ENCODE results near the gene C4B.
"Not testable (repeated sequence)": the region's sequence is repeated elsewhere in the genome, so short reads cannot be mapped to it uniquely, and the experiment has no call there.

C4B gene

DNA sequence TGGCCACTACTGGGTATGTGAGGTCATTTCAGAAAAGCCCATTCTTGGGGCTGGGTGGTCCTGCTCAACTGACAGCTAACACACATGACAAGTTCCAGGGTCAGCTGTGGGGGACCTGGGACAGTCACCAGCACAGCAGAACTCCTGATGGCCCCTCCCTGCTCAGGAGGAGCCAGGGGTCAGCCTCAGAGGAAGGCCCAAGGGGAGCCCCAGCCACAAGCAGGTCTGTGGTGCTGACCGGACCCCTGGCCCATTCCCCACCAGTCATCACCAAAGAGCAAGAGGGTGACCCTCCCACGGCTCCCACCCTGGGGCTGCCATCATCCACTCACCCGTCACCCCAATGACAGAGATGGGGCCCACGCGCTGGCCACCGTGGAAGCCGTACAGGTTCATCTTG is 41.7 kb downstream of the C4B start:
- DNase-seq: no peak

DNA sequence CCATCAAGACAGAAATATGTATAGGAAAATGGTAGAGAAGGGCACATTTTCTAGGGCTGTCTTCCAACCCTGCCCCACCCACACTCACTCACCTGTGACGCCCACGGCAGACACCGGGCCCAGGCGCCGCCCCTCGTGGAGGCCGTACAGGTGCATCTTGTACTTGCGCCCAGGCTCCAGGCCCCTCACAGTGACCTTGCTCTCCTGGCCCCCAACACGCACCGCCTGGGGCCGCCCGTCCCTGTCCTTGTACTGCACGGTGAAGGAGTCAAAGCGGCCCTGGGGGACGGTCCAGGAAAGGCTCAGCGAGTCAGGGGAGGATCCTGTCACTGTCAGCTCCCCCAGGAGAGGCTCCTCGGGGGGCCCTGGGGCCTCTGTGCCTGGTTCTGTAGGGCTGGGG is 43.4 kb downstream of the C4B start:
- no peak for DNase-seq

DNA sequence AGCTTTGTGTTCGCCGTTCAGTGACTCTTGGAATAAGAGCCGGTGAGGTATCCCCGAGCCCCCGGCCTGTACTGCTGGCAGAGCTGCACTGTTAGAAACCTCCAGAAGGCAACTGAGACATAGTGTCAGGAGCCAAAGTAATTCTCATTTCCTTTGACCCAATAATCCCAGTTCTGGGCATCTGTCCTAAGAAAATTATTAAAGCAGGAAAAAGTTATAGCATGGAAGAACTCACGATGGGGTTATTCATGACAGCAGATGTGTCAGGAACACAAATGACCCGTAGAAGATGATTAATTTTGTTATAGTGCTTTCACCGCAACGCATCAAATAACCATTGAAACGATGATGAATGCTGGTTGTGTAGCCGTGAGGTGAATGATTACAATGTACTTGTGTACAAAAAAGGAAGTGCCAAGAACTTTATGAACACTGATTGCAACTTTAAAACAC is 43.9 kb downstream of the C4B start:
- DNase-seq: no peak

DNA sequence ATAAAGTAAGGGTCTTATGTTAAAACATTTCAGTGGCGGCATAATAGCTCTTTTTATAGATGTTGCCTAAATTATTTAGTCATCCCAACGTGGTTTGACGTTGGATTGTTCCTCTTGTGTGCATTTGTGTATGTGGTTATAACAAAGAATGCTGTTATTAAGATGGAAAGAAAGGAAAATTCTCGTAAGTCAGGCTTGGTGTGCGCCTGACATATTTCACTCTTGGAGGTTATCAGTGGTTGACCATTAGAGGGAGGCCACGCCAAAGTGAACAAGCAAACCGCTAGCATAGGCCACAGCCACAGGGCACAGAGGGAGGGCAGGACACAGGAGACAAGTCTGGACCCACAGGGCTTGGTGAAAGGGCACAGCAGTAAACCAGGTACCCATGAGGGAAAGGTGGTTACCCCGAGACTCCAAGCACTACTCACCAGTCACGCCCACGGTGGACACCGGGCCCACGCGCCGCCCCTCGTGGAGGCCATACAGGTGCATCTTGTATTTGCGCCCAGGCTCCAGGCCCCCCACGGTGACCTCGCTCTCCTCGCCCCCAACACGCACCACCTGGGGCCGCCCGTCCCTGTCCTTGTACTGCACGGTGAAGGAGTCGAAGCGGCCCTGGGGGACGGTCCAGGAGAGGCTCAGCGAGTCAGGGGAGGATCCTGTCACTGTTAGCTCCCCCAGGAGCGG is 46.5 kb downstream of the C4B start:
- no peak for DNase-seq

DNA sequence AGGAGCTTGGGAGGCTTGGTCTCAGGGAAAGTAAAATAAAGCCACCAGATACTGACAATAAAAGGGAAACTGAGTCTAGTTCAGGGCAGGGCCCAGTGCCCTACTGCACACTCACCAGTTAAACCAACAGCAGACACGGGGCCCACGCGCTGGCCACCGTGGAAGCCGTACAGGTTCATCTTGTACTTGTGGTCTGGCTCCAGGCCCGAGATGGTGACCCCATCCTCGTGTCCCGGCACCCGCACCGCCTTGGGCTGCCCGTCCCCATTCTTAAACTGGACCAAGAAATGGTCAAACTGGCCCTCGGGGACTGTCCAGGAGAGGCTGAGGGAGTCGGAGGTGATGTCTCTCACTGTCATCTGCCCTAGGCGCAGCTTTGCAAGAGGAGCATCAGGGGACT is 50.1 kb downstream of the C4B start:
- no peak for DNase-seq

DNA sequence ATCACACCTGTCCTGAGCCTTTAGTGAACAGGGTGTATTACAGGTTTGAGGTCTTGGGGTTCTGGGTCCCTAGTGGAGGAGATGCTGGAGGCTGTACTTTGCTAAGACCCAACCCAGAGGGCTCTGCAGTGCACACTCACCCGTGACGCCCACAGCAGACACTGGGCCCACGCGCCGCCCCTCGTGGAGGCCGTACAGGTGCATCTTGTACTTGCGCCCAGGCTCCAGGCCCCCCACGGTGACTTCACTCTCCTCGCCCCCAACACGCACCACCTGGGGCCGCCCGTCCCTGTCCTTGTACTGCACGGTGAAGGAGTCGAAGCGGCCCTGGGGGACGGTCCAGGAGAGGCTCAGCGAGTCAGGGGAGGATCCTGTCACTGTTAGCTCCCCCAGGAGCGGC is 52.9 kb downstream of the C4B start:
- DNase-seq: not testable (repeated sequence)

DNA sequence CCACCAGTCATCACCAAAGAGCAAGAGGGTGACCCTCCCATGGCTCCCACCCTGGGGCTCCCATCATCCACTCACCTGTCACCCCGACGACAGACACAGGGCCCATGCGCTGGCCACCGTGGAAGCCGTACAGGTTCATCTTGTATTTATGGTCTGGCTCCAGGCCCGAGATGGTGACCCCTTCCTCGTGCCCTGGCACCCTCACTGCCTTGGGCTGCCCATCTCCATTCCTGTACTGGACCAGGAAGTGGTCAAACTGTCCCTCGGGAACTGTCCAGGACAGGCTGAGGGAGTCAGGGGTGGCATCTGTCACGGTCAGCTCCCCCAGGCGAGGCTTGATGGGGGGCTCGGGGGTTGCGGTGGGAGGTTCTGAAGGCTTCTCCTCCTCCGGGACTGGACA is 53.7 kb downstream of the C4B start:
- not testable (repeated sequence) for DNase-seq

DNA sequence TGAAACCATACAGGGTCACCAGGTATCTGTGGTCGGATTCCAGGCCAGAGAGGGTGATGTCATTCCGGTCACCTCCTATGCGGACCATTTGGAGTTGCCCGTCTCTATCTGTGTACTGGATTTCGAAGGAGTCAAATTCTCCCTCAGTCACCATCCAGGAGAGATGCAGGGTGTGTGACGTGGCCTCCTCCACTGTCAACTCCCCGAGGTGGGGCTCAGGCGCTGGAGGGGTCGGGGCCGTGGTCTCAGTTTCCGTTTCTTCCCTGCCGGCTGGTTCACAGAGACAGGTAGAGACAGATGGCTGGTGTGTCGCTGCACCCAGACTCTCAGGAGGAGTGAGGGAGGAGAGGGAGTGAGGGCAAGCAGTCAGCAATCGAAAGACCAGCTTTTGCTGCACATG is 54.3 kb downstream of the C4B start:
- DNase-seq: no peak

DNA sequence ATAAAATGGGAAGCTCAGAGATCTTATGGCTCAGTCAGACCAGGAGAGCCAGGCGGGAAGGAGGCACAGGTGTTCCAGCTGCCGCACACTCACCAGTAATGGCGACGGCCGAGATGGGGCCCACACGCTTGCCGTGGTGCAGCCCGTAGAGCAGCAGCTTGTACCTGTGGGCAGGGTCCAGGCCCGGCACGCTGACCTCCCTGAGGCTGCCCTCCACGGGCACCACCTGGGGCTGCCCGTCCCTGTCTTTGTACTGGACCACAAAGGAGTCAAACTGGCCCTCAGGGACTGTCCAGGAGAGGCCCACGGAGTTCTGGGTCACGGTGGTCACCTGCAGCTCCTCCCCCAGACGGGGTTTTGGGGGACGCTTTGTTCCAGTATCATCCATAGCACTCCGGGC is 54.9 kb downstream of the C4B start:
- no peak for DNase-seq

DNA sequence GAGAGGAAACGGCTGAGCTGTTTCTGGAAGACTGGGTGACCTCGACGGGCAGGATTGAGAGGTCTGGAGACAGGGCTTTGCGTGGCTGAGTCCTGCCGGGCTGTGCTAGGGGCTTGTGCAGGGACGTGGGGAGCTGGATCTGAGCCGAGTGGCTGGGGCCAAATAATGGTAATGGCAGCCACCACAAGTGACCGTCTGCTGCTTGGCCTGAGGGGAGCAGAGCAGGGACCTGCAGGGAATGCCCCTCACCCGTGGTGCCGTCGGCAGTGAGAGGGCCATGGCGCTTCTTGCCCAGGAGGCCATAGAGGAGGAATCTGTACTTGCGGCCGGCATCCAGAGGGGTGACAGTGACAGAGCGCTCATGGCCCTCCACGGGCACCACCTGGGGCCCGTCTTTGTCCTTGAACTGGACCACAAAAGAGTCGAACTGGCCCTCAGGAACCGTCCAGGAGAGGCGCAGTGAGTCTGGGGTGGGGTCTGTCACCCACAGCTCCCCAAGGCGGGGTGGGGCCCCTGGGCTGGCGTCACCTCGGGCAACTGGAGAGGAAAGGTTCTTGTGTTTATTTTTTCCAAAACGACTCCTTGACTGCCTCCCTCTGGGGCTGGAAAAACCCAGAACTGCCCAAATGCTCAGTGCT is 55.4 kb downstream of the C4B start:
- DNase-seq: no peak

DNA sequence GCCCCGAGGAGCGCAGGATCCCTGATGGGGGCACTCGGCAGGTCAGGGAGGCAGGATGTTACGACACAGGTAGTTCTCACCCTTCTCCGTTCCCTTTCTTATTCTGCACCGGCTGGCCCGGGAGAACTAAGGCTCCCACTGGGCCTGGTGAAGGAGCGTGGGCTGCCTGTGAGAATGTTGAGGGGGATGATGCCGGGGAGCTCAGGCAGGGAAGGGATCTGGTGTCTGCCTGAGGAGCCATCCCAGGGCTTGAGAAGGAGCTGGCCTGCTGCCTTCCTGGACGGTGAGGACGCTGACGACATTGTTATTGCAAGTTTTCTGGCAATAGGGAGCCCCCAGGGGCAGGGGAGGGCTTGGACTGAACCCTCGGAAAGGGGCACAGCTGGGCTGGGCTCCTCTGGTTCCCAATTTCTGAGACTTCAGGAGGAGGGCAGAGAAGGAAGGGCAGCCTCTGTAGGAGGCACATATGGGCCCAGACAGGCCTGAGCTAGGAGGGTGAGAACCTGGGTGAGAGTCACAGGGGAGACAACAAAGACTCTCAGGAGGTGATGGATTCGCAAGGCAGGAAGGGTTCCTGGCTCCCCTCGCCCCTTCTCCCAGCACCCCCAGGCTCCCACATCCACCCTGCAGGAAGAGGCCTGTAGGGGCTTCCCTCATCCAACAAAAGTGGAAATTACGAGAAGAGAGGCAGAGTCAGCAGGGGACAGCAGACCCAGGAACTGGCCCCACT is 56.4 kb downstream of the C4B start:
- DNase-seq: no peak

DNA sequence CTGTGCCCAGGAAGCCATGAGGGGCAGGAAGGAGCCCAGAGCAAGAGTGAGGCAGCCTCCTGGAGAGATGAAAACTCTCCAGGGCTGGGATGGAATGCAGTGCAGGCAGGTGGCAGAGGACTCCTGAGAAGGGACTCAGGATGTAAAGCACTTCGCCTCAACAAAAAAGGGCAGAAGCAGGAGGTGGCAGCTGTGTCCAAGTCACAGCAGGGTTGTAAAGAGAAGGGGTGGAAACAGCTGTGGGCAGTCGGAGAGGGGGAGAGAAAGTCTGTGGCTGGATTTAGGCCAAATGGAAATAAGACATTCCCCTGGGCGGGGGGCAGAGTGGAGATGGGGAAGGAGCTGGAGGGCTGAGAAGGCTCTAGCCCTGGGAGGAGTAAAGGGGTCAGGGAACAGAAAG is 58.5 kb downstream of the C4B start:
- no peak for DNase-seq

DNA sequence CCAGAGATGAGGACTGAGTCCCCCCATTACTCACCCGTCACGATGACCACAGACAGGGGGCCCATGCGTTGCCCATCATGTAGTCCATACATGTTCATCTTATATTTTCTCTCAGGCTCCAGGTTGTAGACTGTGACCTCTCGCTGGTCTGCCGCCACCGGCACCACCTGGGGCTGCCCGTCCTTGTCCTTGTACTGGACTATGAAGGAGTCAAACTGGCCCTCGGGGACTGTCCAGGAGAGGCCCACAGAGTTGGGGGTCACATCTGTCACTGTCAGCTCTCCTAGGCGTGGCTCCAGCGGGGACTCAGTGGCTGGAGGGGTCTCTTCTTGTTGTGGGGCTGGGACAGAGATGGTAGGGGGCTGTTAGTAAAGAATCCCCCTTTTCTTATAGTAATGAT is 59.0 kb downstream of the C4B start:
- no peak for DNase-seq

DNA sequence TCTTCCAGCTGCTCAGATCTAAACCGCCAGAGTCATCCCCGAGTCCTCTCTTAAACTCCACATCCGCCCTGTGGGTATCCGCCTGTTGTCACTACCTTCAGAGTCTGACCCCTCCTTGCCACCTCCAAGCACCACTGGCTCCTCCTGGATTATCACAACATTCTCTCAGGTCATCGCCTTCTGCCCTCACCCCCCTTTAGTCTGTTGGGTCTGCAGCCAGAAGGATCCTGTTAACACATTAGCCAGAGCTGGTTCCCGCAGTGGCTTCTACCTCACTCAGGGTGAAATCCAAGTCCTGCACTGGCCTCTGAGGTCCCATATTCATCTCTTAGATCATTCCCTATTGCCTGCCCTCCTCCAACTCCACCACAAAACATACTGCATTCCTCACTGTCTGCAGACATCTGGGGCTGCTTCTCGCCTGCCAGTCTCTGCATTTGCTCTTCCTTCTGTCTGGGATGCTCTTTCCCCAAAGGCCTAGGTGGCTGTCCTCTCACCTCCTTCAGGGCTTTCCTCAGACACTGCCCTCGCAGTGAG is 60.5 kb downstream of the C4B start:
- no peak for DNase-seq

DNA sequence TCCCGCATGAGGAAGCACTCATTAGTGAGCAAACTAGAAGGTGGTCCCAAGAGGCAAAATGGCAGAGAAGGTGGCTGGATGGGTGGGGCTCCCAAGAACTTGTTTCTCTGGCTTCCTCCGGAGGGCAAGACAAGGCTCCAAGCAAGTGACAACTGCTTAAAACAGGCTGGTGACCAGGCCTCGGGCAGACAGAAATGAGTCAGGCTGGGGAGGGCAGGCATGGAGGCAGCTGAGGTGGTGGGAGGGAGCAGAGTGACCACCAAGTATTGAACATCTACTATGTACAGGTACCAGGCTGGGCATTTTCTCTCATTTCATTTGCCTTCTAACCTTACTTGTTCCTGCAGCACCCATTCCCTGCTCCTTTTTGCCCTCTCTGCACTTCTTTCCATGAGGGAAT is 61.2 kb downstream of the C4B start:
- no peak for DNase-seq

DNA sequence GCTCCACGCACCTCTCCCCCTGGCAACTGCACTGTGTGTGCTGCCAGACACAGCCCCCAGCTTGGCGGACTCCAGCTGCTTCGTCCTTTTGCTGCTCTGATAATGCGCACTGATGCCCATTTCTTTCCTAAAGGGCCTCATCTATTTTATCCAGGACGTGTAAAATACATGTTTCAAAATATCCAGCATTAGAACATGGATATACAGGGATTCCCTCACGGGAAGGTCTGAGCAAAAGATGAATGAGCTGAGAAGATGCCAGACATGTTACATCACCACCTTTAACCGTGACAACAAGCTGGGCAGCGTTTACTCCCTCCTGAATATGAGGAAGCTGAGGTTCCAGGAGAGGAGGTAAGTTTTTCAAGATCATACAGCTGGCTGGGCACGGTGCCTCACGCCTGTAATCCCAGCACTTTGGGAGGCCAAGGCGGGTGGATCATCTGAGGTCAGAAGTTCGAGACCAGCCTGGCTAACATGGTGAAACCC is 61.8 kb downstream of the C4B start:
- DNase-seq: no peak

DNA sequence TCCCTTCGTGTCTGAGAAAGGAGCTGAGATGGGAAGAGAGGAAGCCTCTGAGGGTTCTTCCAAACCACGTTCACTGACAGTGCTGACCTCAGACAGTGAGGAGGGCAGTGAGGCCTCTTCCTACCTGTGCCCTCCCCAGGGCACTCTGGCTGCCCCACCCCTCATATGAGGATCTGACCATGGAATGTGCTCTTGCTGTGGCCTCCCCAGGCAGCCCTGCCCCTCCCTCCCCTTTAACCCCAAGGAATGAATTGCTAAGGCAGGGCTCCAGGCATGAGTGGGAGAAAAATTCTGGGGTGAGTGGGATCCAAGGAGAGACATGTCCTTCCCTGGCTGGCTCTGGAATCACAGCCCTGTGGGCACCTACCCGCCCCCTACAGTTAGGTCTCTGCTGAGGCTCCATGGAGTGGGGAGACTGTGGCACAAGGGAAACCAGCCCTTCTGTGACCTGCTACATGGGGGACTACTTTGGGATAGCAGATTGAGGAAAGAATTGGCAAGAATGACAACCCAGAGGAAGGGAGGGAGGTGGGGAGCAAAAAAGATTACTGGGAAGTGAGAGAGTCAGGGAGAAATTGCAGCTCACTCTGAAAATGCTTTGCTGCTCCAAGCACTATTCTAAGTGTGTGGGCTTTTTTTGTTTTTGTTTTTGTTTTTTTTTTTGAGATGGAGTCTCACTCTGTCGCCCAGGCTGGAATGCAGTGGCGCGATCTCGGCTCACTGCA is 65.1 kb downstream of the C4B start:
- DNase-seq: no peak

DNA sequence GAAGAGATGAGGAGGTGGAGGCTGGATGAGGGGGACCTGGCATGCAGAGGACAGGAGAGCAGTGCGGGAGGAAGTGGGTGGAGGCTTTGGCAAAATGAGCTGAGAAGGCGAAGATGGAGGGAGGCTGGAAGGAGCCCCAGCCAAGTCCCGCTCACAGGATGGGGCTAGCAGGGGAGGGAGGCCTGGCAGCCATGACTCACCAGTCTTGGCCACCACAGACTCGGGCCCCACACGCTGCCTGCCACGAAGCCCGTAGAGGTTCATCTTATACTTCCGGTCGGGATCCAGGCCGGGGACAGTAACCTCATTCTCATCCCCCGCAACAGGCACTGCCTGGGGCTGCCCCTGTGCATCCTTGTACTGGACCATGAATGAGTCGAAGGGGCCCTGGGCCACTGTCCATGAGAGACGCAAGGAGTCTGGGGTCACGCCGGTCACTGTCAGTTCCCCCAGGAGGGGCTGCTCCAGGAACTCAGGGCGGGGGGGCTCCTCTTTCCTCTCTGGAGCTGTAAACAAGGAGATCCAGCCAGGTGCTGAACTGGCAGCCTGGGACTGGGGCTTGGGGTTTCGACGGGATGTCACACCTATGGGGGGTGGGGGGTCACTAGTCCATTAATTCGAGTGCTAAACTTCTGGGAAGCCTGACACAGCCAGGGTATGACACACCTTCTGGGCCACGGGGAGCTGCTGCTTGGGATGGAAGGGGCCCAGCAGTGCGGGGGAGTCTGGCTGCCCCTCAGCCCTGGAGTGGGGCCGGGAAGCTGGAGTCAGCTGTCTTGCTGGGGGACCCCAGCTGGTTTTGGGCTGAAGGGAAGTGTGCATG is 66.8 kb downstream of the C4B start:
- DNase-seq: no peak

DNA sequence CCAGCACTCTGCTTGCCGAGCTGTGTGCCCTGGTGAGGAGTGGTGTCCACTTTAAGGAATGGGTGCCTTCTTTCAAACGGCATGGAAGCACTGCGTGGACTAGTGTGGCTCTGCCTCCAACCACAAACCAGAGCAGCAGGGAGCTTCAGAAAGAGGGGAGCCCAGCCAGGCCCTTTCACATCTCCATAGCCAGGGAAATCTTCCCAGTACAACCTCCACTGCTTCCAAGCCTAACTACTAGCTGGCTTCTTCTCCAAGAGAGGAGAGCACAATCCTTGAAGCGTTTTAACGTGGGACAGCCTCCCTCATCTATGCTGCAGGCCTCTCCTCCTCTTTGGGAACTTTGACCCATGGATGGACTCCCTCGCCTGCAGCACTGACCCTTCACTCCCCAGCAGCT is 67.9 kb downstream of the C4B start:
- no peak for DNase-seq

DNA sequence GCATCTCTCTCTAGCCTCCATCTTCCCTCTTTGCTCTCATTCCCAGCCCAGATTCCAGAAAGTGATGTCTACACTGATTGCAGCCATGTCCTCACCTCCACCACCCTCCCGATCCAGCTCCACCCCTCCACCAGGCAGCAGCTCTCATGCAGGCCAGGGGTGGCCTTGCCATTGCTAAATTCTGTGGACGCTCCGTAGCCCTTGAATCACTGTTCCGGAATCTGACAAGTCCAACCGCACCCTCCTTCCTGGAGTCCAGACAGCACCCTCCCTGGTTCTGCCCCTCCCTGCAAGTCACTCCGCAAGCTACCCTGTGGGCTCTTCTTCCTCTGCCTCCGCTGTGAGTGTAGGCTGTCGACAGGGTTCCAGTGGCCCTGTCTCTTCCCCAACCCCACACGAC is 68.3 kb downstream of the C4B start:
- DNase-seq: no peak

DNA sequence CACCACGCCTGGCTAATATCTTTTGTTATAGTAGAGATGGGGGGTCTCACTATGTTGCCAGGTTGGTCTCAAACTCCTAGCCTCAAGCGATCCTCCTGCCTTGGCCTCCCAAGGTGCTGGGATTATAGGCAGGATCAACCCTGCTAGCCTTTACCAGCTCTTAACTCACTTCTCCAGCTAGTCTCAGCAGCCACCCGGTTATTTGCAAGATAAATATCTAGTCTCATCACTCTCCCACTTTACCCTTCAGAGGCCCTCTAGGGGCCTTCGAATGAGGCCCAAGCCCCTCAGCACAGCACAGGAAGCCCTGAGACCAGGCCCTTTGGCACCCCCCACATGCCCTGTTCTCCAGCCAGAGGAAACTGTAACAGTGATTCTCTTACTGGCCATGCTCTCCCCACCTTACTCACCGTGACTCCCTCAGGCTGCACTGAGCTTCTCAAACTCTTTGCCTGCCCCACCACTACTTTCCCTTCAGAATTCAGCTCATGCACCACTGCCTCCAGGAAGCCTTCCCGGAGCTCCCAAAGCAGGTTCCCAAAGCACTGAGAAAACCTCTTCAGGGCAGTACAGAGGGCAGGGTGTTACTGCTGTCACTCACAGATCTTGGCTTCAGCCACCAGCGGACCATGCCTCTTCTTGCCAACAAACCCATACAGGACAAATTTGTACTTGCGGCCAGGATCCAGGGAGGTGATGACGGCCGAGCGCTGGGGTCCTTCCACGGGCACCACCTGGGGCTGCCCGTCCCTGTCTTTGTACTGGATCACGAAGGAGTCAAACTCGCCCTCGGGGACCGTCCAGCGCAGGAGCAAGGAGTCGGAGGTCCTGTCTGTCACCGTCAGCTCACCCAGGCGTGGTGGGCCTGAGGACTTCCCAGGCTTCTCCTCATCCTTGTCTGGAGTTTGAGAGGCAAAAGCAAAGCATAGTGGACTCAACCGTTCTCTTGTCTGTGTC is 69.5 kb downstream of the C4B start:
- DNase-seq: no peak
